HCT116 (cell line): ENCODE results near the gene TULP4. TPM values are rescaled to one million over a fixed set of nuclear protein-coding genes. Genes with fewer than 3 reads are reported as not detected.

Experiments used
- ATAC-seq: fragments of 200-7000 bp; cut with Tn5 transposase; 2 replicates; pipeline ENCODE4 v1.9.1; 2020; ENCODE audit warnings: mild to moderate bottlenecking, moderate library complexity
- BruUV-seq: library from RNA; stranded (reverse); fragments of 400-500 nt; replicated peaks from 2 replicates; lab custom pipeline; 2021; lab: Mats Ljungman, UMichigan
- CTCF ChIA-PET: fragments of 300-600 bp; sonication (Branson Sonifier 250); formaldehyde crosslinking; loops from one replicate; lab custom pipeline; 2021; ENCODE audit warnings: antibody characterized with exemption; lab: Charles Lee
- POLR2A ChIA-PET: fragments of 300-600, 350-600 bp; sonication (Branson Sonifier 250); formaldehyde crosslinking; loops from one replicate; lab custom pipeline; 2021; ENCODE audit warnings: antibody characterized with exemption; lab: Charles Lee
- RAD21 ChIA-PET, 2 experiments: fragments of 300-600 bp; sonication (Branson Sonifier 250); formaldehyde crosslinking; loops; one replicate each; lab custom pipeline; 2023; ENCODE audit warnings: low total read pairs in 2 of 2; ENCODE audit not compliant: uncharacterized antibody in 2 of 2, unreplicated experiment in 2 of 2, low non-redundant PET in 1 of 2; lab: Charles Lee
- DNase-seq: peaks from one replicate; pipeline ENCODE4 v3.0.0-alpha.2; 2010; ENCODE audit warnings: low read depth, low spot score
- H2AFZ ChIP-seq: fragments of 200-600 bp; shearing (Covaris generic), sonication (generic); 2 replicates; pipeline ENCODE4 v1.6.1; 2017; ENCODE audit warnings: low read depth, mixed run types, mixed read lengths, antibody characterized with exemption, low read length; ENCODE audit not compliant: poor library complexity, severe bottlenecking
- H3K27ac ChIP-seq: 2 replicates; pipeline ENCODE4 v1.5.1; 2012; ENCODE audit warnings: low read depth, low read length
- H3K27me3 ChIP-seq: fragments of 200-600 bp; sonication (generic); 2 replicates; pipeline ENCODE4 v1.6.1; 2016; ENCODE audit warnings: mixed run types, low read length, mixed read lengths; ENCODE audit not compliant: insufficient read depth
- H3K36me3 ChIP-seq, 2 experiments: fragments of 200-500 bp in 1 of 2; fragments of 200-600 bp in 1 of 2; sonication (Bioruptor generic) in 1 of 2; sonication (generic) in 1 of 2; 2 replicates each; pipeline versions ENCODE4 v1.5.1 to v1.6.1; 2014 to 2016; ENCODE audit warnings: low read length in 2 of 2, inconsistent platforms in 1 of 2, mixed read lengths in 1 of 2, mixed run types in 1 of 2; ENCODE audit not compliant: insufficient read depth in 2 of 2, control insufficient read depth in 1 of 2
- H3K4me1 ChIP-seq, 2 experiments: fragments of 200-600 bp in 1 of 2; sonication (generic) in 1 of 2; 2 replicates each; pipeline versions ENCODE4 v1.5.1 to v1.6.1; 2012 to 2017; ENCODE audit warnings: low read length in 2 of 2, inconsistent platforms in 1 of 2, mild to moderate bottlenecking in 1 of 2, mixed read lengths in 1 of 2, mixed run types in 1 of 2, moderate library complexity in 1 of 2; ENCODE audit not compliant: insufficient read depth in 2 of 2, control insufficient read depth in 1 of 2
- H3K4me2 ChIP-seq: fragments of 200-600 bp; sonication (generic); 2 replicates; pipeline ENCODE4 v1.6.1; 2017; ENCODE audit warnings: mixed run types, low read length, mixed read lengths
- H3K4me3 ChIP-seq, 2 experiments: fragments of 200-600 bp in 1 of 2; sonication (generic) in 1 of 2; replicated peaks in 1 of 2; 2 replicates each; pipeline ENCODE4 v1.5.1; 2011 to 2016; ENCODE audit warnings: low read length in 2 of 2, control low read depth in 1 of 2, low read depth in 1 of 2, mild to moderate bottlenecking in 1 of 2, mixed read lengths in 1 of 2, mixed run types in 1 of 2
- H3K79me2 ChIP-seq: fragments of 200-600 bp; sonication (generic); 2 replicates; pipeline ENCODE4 v1.6.1; 2017; ENCODE audit warnings: mild to moderate bottlenecking, mixed run types, low read length, moderate library complexity, mixed read lengths; ENCODE audit not compliant: insufficient read depth
- H3K9ac ChIP-seq: fragments of 200-600 bp; sonication (generic); 2 replicates; pipeline ENCODE4 v1.6.1; 2016; ENCODE audit warnings: low read length, mixed read lengths
- H3K9me2 ChIP-seq: fragments of 200-600 bp; sonication (generic), shearing (Covaris generic); 2 replicates; pipeline ENCODE4 v1.6.1; 2017; ENCODE audit warnings: mixed run types, mild to moderate bottlenecking, moderate library complexity; ENCODE audit not compliant: insufficient read depth
- H3K9me3 ChIP-seq, 2 experiments: fragments of 200-500 bp in 1 of 2; fragments of 200-600 bp in 1 of 2; sonication (Bioruptor generic) in 1 of 2; sonication (generic) in 1 of 2; 2 replicates each; pipeline ENCODE4 v1.6.1; 2014 to 2017; ENCODE audit warnings: low read length in 2 of 2, mixed read lengths in 2 of 2, inconsistent platforms in 1 of 2, low read depth in 1 of 2, mild to moderate bottlenecking in 1 of 2, mixed run types in 1 of 2, moderate library complexity in 1 of 2; ENCODE audit not compliant: control insufficient read depth in 1 of 2, insufficient read depth in 1 of 2
- H4K20me1 ChIP-seq: fragments of 200-600 bp; sonication (generic), shearing (Covaris generic); 2 replicates; pipeline ENCODE4 v1.6.1; 2017; ENCODE audit warnings: mixed run types, mild to moderate bottlenecking, moderate library complexity; ENCODE audit not compliant: insufficient read depth
- CBX3 ChIP-seq: IDR thresholded peaks from 2 replicates; pipeline ENCODE4 v1.6.1; 2012; ENCODE audit warnings: low read depth
- CTCF ChIP-seq, 3 experiments: fragments of 200-600 bp in 1 of 3; sonication (generic) in 1 of 3; IDR thresholded peaks in 2 of 3; conservative IDR thresholded peaks in 1 of 3; 2 replicates each; pipeline ENCODE4 v1.5.1; 2012 to 2017; ENCODE audit warnings: low read depth in 2 of 3, low read length in 2 of 3, antibody characterized with exemption in 1 of 3, borderline replicate concordance in 1 of 3, control low read depth in 1 of 3, mild to moderate bottlenecking in 1 of 3, mixed read lengths in 1 of 3, mixed run types in 1 of 3, moderate library complexity in 1 of 3; ENCODE audit not compliant: insufficient read depth in 1 of 3
- EGR1 ChIP-seq: IDR thresholded peaks from 2 replicates; pipeline ENCODE4 v1.6.1; 2012; ENCODE audit warnings: low read depth
- EZH2 ChIP-seq: fragments of 200-600 bp; sonication (generic); IDR thresholded peaks from 2 replicates; pipeline ENCODE4 v1.6.1; 2017; ENCODE audit warnings: antibody characterized with exemption, mixed run types
- POLR2A ChIP-seq: IDR thresholded peaks from 2 replicates; pipeline ENCODE4 v1.7.0; 2011; ENCODE audit warnings: borderline replicate concordance; ENCODE audit not compliant: insufficient read depth, insufficient read length; ENCODE audit errors: extremely low read depth
- POLR2AphosphoS5 ChIP-seq: IDR thresholded peaks from 2 replicates; pipeline ENCODE4 v1.6.1; 2011; ENCODE audit warnings: mild to moderate bottlenecking, low read depth, low read length, moderate library complexity
- SIN3A ChIP-seq: IDR thresholded peaks from 2 replicates; pipeline ENCODE4 v1.6.1; 2012; ENCODE audit warnings: low read depth
- SRF ChIP-seq: IDR thresholded peaks from 2 replicates; pipeline ENCODE4 v1.6.1; 2012; ENCODE audit warnings: low read depth
- ZBTB33 ChIP-seq: IDR thresholded peaks from 2 replicates; pipeline ENCODE4 v1.6.1; 2011; ENCODE audit warnings: mild to moderate bottlenecking, low read length, moderate library complexity; ENCODE audit not compliant: insufficient replicate concordance; ENCODE audit errors: extremely low read depth
- ZFX ChIP-seq: fragments of 450-650 bp; IDR thresholded peaks from 2 replicates; pipeline ENCODE4 v1.6.1; 2017
- ZNF274 ChIP-seq: fragments of 200-500 bp; sonication (Bioruptor generic); IDR thresholded peaks from 2 replicates; pipeline ENCODE4 v1.6.1; 2014; ENCODE audit warnings: mild to moderate bottlenecking, low read depth, low read length, inconsistent platforms
- intact Hi-C: fragments of 100-400 bp; cut with micrococcal nuclease; formaldehyde crosslinking; loops from 2 replicates; pipeline ENCODE4 v1.10.0; 2022
- total RNA-seq: library from RNA; stranded (reverse); gene quantifications from one replicate; pipeline ENCODE4 v1.2.1, GENCODE V29; 2021; ENCODE audit not compliant: unreplicated experiment
- TF ChIP-seq, protein P1 (sequence below): IDR thresholded peaks from 2 replicates; pipeline ENCODE4 v1.6.1; 2012; ENCODE audit warnings: low read depth
- TF ChIP-seq, protein P2 (sequence below): IDR thresholded peaks from 2 replicates; pipeline ENCODE4 v1.6.1; 2012

The TULP4 gene
- total RNA-seq, 1 experiment from 2014 or later, result 70.8 TPM

- intact Hi-C loops, result no loop called here
- Histone ChIP-seq H3K27me3 (no peaks in the 10 kb centered on the region), H3K9me2 (no peaks in the 10 kb centered on the region), H3K27ac (no peak overlapping the region), H3K4me1 (peaks cover 0 to 11% of the 10 kb centered on the region in 2 experiments; a peak in 1 of 4 replicates), H3K9ac (no peak overlapping the region), H3K4me2 (no peak overlapping the region), H3K9me3 (no peaks in the 10 kb centered on the region), H4K20me1 (peaks cover 4% of the 10 kb centered on the region; the same call in 1 of the 2 replicates), H2AFZ (no peak overlapping the region), H3K36me3 (no peaks in the 10 kb centered on the region; a peak in 1 of 4 replicates), H3K4me3 (no peak overlapping the region), H3K79me2 (peaks cover 52% of the 10 kb centered on the region)
- TF ChIP-seq CTCF (IDR thresholded peaks at IDR 0.05 in 2 of 3, conservative IDR thresholded peaks at IDR 0.05 in 1 of 3; ENCODE audit: borderline replicate concordance in 1 of 3, insufficient read depth in 1 of 3, low read depth in 2 of 3, low read length in 2 of 3) (no peak), SRF (no peak), ZFX (no peak), POLR2A (no peak), POLR2AphosphoS5 (no peak), ZNF274 (no peak), ZBTB33 (no peak), SIN3A (no peak), EGR1 (no peak), EZH2 (no peak), CBX3 (no peak)
- TF ChIP-seq, protein P1, sequence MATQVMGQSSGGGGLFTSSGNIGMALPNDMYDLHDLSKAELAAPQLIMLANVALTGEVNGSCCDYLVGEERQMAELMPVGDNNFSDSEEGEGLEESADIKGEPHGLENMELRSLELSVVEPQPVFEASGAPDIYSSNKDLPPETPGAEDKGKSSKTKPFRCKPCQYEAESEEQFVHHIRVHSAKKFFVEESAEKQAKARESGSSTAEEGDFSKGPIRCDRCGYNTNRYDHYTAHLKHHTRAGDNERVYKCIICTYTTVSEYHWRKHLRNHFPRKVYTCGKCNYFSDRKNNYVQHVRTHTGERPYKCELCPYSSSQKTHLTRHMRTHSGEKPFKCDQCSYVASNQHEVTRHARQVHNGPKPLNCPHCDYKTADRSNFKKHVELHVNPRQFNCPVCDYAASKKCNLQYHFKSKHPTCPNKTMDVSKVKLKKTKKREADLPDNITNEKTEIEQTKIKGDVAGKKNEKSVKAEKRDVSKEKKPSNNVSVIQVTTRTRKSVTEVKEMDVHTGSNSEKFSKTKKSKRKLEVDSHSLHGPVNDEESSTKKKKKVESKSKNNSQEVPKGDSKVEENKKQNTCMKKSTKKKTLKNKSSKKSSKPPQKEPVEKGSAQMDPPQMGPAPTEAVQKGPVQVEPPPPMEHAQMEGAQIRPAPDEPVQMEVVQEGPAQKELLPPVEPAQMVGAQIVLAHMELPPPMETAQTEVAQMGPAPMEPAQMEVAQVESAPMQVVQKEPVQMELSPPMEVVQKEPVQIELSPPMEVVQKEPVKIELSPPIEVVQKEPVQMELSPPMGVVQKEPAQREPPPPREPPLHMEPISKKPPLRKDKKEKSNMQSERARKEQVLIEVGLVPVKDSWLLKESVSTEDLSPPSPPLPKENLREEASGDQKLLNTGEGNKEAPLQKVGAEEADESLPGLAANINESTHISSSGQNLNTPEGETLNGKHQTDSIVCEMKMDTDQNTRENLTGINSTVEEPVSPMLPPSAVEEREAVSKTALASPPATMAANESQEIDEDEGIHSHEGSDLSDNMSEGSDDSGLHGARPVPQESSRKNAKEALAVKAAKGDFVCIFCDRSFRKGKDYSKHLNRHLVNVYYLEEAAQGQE, result no peak
- TF ChIP-seq, protein P2, sequence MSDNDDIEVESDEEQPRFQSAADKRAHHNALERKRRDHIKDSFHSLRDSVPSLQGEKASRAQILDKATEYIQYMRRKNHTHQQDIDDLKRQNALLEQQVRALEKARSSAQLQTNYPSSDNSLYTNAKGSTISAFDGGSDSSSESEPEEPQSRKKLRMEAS, result no peak
- no TSS peak for BruUV-seq
- CTCF ChIA-PET, result no interaction called here
- POLR2A ChIA-PET, result no interaction called here
- ATAC-seq (no peak), DNase-seq (no peak)
- RAD21 ChIA-PET, result no interaction called here
These were observed 48.1 kb upstream of the TULP4 start for GRCh38 chr6:158264180-158264579.
